Superior temporal gyrus (tissue), 1 donor: ENCODE results near the gene MGLL.

Experiments
- DNase-seq: peaks from one replicate; pipeline ENCODE4 v3.0.0-alpha.2; 2016; ENCODE audit errors: extremely low spot score

The MGLL gene

DNA sequence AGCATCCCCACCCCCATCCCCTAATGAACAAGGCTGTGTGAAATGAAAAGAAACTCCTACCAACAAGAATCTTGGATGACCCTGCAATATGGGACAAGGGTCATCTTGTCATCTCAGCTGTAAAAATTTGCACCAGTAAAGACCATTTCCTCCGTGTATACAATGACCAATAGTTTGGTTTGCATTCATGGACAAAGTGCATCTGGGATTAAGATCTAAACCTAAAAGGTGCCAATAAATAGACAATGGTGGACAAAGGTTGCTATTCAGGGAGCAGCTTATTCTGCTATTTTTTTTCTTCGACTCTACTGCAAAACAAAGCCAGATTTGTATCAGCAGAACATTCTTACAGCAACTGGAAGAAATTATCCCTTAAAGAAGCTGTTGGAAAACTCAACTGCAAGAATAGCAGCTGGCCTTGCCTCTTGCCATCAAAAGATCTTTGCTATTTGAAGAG is 8.0 kb downstream of the MGLL start:
- peak; percentile 54 for DNase-seq

DNA sequence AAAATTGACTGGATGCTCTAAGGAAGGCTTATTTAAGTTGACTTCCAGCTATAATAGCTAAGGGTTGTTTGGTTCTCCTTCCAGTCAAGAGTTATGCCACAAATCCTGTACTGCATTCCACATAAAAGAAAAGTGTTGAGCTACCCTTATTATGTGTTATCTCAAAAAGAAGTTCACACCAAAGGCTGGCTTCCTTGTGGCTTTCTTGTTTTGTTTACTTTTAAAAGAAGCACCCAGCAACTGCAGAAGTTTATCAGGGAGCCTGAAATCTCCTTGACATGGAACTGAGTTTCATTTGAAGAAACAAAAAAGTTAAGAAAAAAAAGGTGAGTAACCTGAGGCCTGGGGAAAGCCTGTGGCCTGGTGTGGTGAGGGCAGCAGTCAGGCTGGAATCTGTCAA is 10.2 kb downstream of the MGLL start:
- DNase-seq, result no peak

DNA sequence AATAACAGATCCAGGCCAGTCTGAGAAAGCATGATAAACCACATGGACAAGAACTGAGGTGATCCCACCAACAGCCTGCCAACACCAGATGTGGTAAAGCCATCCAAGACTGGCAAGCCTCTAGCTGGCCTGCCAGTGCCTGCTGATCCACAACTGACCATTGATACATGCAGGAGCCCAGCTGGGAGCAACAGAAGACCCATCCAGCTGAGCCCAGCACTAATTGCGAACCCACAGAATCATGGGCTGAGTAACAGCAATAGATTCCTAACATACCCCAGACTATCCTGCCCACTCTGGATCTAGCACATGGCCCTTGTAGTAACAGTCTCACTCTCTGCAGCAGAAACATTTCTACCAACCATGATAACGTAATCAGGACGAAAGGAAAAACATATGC is 10.6 kb downstream of the MGLL start:
- DNase-seq, result no peak

DNA sequence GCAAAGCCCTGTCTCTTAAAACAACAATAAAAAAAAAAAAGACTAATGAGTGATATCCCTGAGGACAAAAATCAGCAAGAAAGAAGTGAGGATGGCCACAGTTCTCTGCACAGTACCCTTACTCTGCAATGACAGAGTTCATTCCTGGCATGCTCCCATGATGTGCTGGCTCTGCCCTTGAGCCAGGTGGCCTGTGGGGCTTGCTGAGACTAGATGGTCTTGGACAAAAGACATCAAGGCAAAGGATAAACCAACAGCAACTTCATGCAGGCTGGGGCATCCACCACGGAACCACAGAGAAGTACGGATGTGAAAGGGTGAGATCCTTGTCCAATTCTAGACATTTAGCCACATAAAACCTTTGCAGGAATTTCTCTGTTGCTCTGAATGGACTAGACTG is 12.7 kb downstream of the MGLL start:
- DNase-seq, result no peak

DNA sequence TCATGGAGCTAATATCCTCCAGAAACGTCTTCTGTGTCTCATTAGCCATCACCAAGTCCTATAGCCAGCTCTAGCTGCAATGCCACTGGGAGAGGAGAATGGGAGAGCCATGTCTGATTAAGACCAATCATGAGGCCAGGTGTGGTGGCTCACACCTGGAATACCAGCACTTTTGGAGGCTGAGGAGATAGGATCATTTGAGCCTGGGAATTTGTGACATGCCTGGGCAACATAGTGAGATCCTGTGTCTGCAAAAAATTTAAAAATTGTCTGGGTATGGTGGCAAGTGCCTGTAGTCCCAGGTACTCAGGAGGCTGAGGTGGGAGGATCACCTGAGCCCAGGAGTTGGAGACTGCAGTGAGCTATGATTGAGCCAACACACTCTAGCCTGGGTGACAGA is 13.1 kb downstream of the MGLL start:
- no peak for DNase-seq

DNA sequence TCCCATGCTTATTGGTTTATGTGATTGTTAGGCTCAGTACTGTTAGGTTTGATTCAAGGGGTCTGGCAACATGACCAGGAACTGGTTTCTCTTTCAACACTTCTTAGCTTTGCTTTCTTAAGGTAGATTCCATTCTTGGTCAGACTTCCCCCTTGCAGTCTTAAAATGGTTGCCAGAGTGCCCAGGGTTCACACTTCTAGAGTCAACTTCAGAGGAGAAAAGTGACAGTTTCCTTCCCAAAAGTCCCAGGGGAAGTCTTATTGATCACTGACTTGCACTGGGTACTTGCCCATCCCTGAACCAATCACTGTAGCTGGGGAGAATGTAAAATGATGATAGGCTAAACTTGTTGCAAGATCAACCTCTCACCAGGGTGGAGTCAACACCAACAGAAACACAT is 14.1 kb downstream of the MGLL start:
- no peak for DNase-seq

DNA sequence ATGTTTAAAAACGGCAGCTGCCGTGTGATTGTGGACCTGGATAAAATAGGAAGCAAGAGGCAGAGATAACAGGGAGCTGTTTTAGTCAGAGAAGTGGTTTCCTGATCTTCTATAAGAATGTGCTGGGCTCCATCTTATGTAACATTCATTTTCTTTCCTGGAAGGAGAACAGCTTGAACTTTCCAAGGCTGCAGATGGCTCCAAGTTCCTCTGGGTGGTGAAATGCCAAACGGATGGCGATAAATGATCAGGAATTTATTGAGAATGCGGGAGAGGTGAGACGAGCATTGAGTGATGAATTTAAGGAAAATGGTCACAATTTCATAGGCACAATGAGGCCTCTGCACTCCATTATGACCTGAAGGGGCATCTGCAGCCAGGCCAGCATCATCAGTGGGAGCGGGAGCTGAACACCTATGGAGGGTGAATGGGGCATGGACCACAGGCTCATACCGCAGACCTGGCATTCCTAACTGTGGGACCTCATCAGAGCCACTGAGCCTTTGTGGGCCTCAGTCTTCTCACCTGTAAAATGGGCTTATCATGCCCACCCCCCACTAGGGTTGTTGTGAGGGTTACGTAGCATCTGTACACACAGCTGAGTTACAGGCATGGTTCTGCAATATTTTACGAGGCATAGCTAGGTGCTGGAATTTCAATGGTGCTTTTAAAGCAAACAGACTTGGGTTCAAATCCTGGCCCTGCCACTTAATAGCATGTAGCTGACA is 17.1 kb downstream of the MGLL start:
- peak; percentile 68 for DNase-seq

DNA sequence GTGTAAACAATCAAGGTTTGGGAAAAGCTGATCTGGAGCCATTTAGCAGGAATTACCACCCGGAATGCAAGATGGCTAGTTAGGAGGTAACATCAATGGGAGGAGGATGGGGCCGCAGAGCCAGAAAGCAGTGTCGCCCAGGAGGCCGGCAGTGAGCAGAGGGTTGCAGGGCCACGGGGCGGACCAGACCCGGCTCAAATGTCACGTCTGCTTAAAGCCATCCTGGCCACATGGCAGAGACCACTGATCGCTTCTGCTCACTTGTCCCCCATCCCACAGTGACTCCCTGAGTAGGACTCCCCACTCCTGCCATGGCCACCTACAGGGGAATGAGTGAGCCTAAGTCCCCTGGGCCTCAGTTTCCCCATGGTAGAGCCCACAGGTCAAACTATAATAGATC is 18.2 kb downstream of the MGLL start:
- no peak for DNase-seq

DNA sequence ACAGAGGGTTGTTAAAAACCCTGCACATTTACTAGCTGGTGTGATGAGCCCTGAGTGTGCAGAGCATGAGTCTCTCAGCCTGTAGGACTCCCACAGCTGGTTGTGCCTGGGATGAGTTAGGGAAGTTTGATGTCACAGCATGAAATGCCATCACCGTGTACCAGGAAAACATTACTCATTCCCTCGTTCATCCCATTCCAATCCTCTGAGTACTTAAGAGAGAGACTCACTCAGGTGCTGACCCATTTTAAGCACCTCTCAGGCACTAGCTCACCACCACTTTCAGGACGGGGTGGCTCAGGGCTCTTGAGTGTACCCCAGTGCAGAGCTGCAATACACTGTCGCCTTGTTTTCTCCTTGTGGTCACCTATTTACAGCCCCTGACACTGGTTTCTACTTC is 18.7 kb downstream of the MGLL start:
- no peak for DNase-seq

DNA sequence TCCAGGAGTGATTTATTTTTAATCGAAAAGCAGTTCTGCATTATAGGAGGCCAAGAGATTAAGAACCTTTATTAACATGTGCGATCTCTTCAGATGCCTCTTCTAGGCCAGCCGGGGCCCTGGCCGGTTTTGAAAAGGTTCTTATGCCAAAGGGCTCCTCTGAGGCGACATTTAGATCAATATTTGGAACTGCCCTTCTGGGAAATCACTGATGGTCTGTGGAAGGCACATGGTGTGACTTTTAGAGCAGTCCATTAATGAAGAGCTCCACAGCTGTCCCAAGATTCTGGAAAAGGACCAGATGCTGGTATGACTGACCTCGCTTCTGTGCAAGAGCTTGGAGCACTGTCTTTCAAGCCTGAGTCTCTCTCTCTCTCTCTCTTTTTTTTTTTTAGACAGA is 19.7 kb downstream of the MGLL start:
- no peak for DNase-seq

DNA sequence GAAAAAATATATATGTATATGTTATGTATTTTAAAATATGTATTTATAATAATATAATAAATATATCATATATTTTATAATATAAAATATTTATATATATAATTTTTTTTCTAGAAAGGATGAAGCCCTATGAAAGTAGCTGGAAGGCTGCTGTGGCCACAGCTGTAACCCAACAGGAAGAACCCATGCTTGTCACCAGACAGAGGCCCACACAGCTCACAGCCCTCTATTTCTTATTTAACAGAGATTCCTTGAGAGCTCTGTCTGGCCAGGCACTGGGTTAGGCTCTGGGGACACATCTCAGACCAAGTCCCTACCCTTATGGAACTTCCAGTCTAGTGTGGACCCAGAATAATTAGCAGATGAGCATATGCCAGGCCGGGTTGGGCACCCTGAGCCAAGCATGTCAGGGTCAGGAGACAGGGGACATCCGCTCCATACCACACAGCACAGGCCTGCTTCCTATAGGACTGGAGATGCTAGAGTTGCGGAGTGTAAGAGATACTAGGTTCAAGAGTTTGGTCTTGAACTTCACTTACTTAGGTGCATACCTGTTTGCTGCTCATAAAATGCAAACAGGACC is 20.5 kb downstream of the MGLL start:
- no peak for DNase-seq

DNA sequence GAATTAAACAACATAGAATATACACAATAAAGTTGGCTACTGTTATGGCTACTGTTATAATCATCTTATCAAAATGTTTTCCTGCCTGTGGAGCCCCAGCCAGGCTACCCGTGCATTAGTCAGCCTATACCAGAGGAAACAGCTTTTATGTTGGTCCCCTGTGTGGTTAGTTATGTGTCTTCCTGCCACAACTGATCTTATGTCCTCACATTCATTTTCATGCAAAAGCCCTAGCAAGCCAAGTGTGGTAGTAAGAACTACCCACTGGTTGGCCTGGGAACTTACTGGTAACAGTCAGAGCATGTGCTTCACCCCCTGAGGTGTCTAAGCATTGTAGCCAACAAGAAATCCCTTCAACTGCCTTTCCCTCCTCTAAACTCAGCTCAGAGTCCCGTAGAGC is 21.8 kb downstream of the MGLL start:
- no peak for DNase-seq

DNA sequence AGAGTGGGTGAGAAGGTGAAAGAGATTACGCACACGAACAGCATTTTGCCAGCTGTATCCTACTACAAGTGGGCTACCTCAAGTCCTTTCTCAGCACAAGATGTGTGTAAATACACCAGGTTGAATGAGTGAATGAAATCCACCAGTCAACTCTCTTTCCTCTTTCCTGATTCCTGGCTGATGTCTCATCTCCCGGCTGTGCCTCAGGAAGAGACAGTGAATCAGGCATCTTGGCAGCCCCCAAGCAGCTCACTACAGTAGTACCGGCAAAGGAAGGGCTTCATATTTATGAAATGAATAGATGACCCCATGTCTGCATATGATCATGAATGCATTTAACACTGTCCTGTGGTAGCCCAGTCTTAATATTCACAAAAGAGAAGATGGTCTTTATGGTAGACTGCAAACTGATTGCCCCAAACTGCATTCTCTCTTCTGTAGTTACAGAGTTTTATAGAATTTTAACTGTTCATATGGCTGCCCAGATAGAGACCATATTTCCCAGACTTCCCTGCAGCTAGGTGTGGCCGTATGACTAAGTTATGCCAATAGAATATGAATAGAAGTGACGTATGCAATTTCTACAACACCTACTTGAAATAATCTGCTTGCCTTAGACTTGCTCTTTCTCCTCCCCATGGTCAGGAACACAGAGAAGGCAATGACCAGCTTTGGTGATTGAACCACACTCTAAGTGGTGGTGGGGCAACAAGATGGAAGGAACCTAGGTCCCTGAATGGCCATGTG is 22.7 kb downstream of the MGLL start:
- no peak for DNase-seq

DNA sequence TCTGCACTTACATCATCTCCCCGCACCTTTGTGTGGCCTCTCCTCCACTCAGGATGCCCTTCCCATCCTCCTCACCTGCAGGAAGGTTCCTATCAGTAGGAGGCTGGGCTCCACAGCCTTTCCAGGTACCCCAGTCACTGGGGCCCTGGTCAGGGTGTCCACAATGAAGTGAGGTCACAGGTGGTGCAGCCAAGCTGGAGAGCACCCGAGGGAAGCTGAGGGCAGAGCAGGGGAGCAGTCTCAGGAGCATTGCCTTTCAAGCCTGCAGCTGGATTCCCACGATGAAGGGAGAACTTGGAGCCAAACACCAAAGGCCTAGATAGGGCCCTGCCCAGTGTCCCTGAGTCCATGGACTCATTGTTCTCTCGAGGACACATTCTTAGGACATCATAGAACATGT is 23.6 kb downstream of the MGLL start:
- DNase-seq, result no peak

DNA sequence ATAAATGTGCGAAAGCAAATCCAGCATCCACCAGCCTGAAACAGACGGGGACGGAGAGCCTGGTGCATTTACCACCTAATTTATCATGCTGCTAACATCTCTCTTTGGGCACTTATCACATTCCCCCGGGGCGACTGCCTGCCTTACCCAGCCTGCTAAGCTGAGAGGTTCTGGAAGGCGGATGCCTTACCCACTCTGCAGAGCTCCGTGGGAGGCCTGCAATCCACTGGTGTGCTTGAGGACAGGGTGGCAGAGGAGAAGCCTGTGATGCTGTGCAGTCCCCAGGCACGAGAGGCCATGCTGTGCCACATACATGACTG is 25.5 kb downstream of the MGLL start:
- DNase-seq, result no peak

DNA sequence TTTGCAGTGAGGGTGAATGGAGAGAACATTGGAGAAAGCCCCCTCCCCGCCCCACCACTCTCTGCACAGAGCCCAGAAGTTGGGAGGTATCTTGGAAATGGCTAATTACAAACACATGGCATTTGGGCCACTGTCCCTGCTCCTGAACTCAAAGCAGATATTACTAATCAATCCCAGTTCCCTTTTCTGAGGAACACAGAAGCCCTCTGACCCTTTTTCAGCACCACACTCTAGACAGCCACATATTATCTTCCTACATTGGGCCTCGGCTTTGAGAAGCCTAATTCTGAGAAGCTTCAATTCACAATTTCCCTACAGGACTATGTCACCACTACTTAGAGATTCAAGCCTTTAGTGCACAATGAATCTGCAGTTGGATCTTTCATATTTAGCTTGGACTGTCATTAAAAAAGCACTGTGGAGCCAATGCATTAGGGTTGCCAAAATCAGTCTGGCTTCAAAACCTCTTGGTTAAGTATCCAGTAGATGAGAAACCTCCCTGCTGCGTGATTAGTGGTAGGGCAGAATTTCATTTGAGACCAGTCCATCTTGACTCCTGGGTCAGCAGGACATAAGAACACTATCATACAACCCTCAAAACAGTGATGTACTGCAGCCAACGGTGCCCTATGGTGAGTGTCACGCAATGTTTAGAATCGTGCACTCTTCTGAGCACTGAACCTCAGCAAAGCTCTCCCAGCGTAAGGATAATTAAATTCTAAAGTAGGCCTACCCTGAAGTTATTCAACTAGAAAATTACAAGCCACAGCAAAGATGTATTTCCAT is 26.1 kb downstream of the MGLL start:
- no peak for DNase-seq

DNA sequence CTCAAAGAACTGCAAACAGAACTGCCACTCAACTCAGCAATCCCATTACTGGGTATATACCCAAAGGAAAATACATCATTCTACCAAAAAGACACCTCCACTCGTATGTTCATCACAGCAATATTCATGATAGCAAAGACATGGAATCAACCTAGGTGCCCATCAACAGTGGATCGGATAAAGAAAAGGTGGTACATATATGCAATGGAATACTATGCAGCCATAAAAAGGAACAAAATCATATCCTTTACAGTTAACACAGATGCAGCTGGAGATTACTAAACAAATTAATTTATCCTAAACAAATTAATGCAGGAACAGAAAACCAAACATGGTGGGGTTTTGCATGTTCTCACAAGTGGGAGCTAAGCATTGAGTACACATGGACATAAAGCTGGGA is 27.3 kb downstream of the MGLL start:
- no peak for DNase-seq

DNA sequence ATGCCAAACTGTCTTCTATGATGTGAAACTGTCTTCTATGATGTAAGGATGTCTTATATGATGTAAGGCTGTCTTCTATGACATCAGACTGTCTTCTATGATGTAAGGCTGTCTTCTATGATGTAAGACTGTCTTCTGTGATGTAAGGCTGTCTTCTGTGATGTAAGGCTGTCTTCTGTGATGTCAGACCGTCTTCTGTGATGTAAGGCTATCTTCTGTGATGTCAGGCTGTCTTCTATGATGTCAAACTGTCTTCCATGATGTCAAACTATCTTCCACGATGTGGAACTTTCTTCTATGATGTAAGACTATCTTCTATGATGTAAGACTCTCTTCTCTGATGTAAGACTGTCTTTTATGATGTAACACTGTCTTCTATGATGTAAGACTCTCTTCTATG is 27.9 kb downstream of the MGLL start:
- no peak for DNase-seq

DNA sequence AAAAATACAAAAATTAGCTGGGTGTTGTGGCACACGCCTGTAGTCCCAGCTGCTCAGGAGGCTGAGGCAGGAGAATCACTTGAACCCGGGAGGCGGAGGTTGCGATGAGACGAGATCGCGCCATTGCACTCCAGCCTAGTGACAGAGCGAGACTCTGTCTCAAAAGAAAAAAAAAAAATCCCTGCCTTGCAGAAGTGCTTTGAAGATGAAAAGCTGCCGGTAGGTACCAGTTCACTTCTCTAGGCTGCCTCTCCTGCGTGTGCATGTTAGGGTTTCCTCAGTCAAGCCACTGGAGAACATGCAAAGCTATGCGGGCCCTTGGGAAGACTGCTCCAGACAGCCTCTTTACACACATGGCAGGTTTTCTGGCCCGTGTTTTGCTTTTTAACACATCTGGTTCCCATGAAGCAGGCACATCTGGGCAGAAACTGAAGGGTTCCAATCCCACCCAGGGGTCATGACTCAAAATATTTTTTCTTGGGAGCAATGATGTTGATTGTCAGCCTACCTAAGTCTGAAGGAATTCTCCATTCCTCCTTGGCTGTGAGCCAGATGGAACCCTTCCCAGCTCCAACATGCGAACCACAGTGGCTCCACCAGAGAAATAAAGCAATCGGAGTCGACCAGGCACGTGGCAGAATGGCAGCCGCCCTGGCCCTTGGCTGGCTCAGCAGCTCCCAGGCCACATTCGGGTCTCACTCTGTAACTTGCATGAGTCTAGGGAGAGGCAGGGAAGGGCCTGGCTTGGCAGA is 29.6 kb downstream of the MGLL start:
- DNase-seq, result no peak

DNA sequence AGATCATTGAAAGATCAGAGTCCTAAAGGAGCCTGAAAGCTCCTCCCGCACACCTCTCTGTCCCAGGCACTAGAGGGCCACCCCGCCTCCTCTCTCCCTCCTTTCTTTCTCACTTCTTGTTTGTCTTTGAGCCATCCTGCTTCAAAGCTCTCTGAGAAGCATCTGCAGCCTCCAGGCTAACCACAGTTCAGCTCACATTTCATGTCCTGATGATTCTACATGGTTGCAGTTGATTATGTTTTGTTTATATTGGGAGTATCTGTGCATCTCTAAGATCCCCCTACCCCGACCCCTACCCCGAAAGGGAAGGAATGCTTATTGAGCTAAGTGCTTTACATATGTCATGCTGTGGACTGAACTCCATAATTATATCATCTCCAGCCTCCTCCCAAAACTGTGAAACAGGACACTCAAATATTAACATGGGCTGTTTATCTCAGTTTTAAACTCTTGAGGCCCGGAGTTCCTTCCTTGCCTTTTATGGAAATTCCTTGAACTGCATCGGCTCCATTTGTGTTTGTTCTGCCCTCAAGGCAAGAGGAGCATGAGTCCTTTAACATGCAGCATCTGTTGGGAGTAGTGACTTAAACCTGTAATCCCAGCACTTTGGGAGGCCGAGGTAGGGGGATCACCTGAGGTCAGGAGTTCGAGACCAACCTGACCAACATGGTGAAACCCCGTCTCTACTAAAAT is 30.9 kb downstream of the MGLL start:
- DNase-seq, result no peak

DNA sequence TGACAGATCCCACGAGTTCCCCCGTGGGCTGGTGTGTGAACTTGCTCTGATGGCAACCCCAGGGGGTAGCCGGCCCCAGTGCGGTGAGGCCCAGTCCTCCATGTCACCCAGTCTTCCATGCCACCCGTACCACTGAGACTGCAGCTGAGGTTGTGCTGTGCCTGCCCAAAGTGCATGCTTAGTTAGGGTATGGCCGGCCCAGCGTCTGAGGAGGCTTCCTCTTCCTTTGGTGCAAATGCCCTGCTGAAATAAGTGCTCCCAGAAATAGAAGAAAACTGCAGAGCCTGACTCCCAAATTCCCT is 31.5 kb downstream of the MGLL start:
- DNase-seq, result no peak
